NOMO-1 (cell line): ENCODE data around the gene NAA40.
A peak's percentile ranks its signal among the peaks of the same experiment; 100 is the strongest.

Experiments
- DNase-seq, 2 experiments: peaks; one replicate each; lab custom pipeline; 2025; ENCODE audit not compliant: unreplicated experiment in 2 of 2; lab: John Stamatoyannopoulos, UW

The NAA40 gene

GRCh38 chr11:63985812-63986155 lies 47.0 kb downstream of the NAA40 start:
- DNase-seq: peak; percentile 38 to 46

GRCh38 chr11:63986156-63986931 lies 47.5 kb downstream of the NAA40 start, which contains the start of gene OTUB1:
TSS of gene OTUB1 (plus strand) at chr11:63986438. CDS start at chr11:63986457, 19 bp downstream.
- DNase-seq: peak; percentile 81 to 88

- DNase-seq: no peak
These were observed 48.2 kb downstream of the NAA40 start for GRCh38 chr11:63986932-63987513.

- no peak for DNase-seq
These were observed 52.8 kb downstream of the NAA40 start for GRCh38 chr11:63991558-63991957.

GRCh38 chr11:63993100-63993499 lies 54.3 kb downstream of the NAA40 start:
- DNase-seq: no peak

GRCh38 chr11:63993993-63994392 lies 55.2 kb downstream of the NAA40 start:
- DNase-seq: no peak

GRCh38 chr11:63996512-63996911 lies 57.7 kb downstream of the NAA40 start:
- no peak for DNase-seq

GRCh38 chr11:63997104-63997700 lies 58.4 kb downstream of the NAA40 start:
- no peak for DNase-seq

- DNase-seq: no peak
These were observed 59.1 kb downstream of the NAA40 start for GRCh38 chr11:63997801-63998337.

GRCh38 chr11:63998558-63999348 lies 60.0 kb downstream of the NAA40 start:
- DNase-seq: no peak

- no peak for DNase-seq
These were observed 60.7 kb downstream of the NAA40 start for GRCh38 chr11:63999349-64000025.

- DNase-seq: peak in 1 of 2 experiments; percentile 26
These were observed 61.4 kb downstream of the NAA40 start for GRCh38 chr11:64000026-64000739.

- no peak for DNase-seq
These were observed 62.1 kb downstream of the NAA40 start for GRCh38 chr11:64000740-64001483.

GRCh38 chr11:64001484-64002420 lies 63.0 kb downstream of the NAA40 start:
- no peak for DNase-seq

- DNase-seq: no peak
These were observed 65.2 kb downstream of the NAA40 start for GRCh38 chr11:64003807-64004589.

GRCh38 chr11:64004590-64004984 lies 65.8 kb downstream of the NAA40 start:
- no peak for DNase-seq

GRCh38 chr11:64005691-64006090 lies 66.9 kb downstream of the NAA40 start:
- no peak for DNase-seq
